ENCODE measurements around the gene NPAS1.
"Not testable (repeated sequence)": the region's sequence is repeated elsewhere in the genome, so short reads cannot be mapped to it uniquely, and the experiment has no call there.

The NPAS1 gene

GRCh38 chr19:47047272-47047762 is 27.7 kb downstream of the NPAS1 start:
- FAIRE-seq, result no peak

- peak; percentile 96 for FAIRE-seq
These were observed 28.2 kb downstream of the NPAS1 start for GRCh38 chr19:47047763-47048405.

GRCh38 chr19:47049307-47049700 is 29.7 kb downstream of the NPAS1 start:
- peak; percentile 98 for FAIRE-seq

GRCh38 chr19:47050562-47050961 is 30.9 kb downstream of the NPAS1 start:
- FAIRE-seq, result not testable (repeated sequence)

GRCh38 chr19:47056411-47056810 is 36.8 kb downstream of the NPAS1 start:
- FAIRE-seq, result no peak

GRCh38 chr19:47057328-47057727 is 37.7 kb downstream of the NPAS1 start:
- no peak for FAIRE-seq

- no peak for FAIRE-seq
These were observed 39.0 kb downstream of the NPAS1 start for GRCh38 chr19:47058621-47059022.

GRCh38 chr19:47063874-47064273 is 44.2 kb downstream of the NPAS1 start:
- FAIRE-seq, result no peak

GRCh38 chr19:47065242-47065641 is 45.6 kb downstream of the NPAS1 start:
- FAIRE-seq, result no peak

GRCh38 chr19:47066376-47067214 is 47.0 kb downstream of the NPAS1 start:
- FAIRE-seq, result no peak

GRCh38 chr19:47067215-47067847 is 47.7 kb downstream of the NPAS1 start:
- no peak for FAIRE-seq

GRCh38 chr19:47068246-47068645 is 48.6 kb downstream of the NPAS1 start:
- FAIRE-seq, result no peak

- FAIRE-seq, result no peak
These were observed 49.3 kb downstream of the NPAS1 start for GRCh38 chr19:47068876-47069406.

- FAIRE-seq, result no peak
These were observed 50.2 kb downstream of the NPAS1 start for GRCh38 chr19:47069795-47070194.

- FAIRE-seq, result no peak
These were observed 51.1 kb downstream of the NPAS1 start for GRCh38 chr19:47070756-47071155.

GRCh38 chr19:47071731-47072130 is 52.1 kb downstream of the NPAS1 start:
- no peak for FAIRE-seq

- no peak for FAIRE-seq
These were observed 52.7 kb downstream of the NPAS1 start for GRCh38 chr19:47072323-47072722.

GRCh38 chr19:47073574-47073973 is 53.9 kb downstream of the NPAS1 start:
- no peak for FAIRE-seq

GRCh38 chr19:47074621-47075020 is 55.0 kb downstream of the NPAS1 start:
- FAIRE-seq, result no peak

- FAIRE-seq, result no peak
These were observed 55.7 kb downstream of the NPAS1 start for GRCh38 chr19:47075179-47075810.

GRCh38 chr19:47075941-47076340 is 56.3 kb downstream of the NPAS1 start:
- FAIRE-seq, result no peak

GRCh38 chr19:47078351-47078750 is 58.7 kb downstream of the NPAS1 start:
- FAIRE-seq, result not testable (repeated sequence)

GRCh38 chr19:47081095-47081494 is 61.5 kb downstream of the NPAS1 start:
- FAIRE-seq, result no peak

Measured in G401.6 (cell line).